T-helper 17 cell (primary cell): ENCODE data around the gene HSPA1L. TPM values are rescaled to one million over a fixed set of nuclear protein-coding genes. Genes with fewer than 3 reads are reported as not detected.

Experiments used
- ATAC-seq: fragments of 150-1000 bp; cut with Tn5 transposase; 2 replicates; pipeline ENCODE4 v1.10.0; 2021; ENCODE audit warnings: mild to moderate bottlenecking, moderate library complexity
- DNase-seq, 3 donors: peaks; one replicate each; pipeline versions ENCODE4 v3.0.0 to v3.0.0-alpha.2; 2020 to 2021
- H3K9me3 ChIP-seq: one replicate; pipeline ENCODE4 v1.7.0; 2013; ENCODE audit warnings: low read length, mild to moderate bottlenecking; ENCODE audit not compliant: control insufficient read depth, poor library complexity, severe bottlenecking
- H3K27ac Mint-ChIP-seq: one replicate; pipeline ENCODE4 v1.8.0; 2022; ENCODE audit warnings: mild to moderate bottlenecking, moderate library complexity, mixed read lengths
- H3K27me3 Mint-ChIP-seq: one replicate; pipeline ENCODE4 v1.8.0; 2022; ENCODE audit warnings: mixed read lengths
- H3K36me3 Mint-ChIP-seq: one replicate; pipeline ENCODE4 v1.8.0; 2022; ENCODE audit warnings: low read depth, mixed read lengths
- H3K4me1 Mint-ChIP-seq: one replicate; pipeline ENCODE4 v1.8.0; 2022; ENCODE audit warnings: mild to moderate bottlenecking, mixed read lengths
- H3K4me3 Mint-ChIP-seq: one replicate; pipeline ENCODE4 v1.8.0; 2022; ENCODE audit warnings: mild to moderate bottlenecking, moderate library complexity, mixed read lengths
- total RNA-seq, 4 donors: library from RNA in 2 of 4; stranded (reverse) in 2 of 4; gene quantifications; one replicate each; pipeline ENCODE4 v1.2.3 and lab custom pipeline; 2022 to 2026

Gene HSPA1L
- total RNA-seq, 2 donors from 2014 or later: 3.4 to 3.5 TPM

- H3K4me1 Mint-ChIP-seq: peaks cover 18% of the 10 kb centered on the region
- H3K27ac Mint-ChIP-seq: peak overlapping the region; percentile 78
- H3K27me3 Mint-ChIP-seq: no peaks in the 10 kb centered on the region
- no peak overlapping the region for H3K4me3 Mint-ChIP-seq
- ATAC-seq (no peak), DNase-seq (no peak)
- no peaks in the 10 kb centered on the region for H3K36me3 Mint-ChIP-seq
- H3K9me3 ChIP-seq: no peaks in the 10 kb centered on the region
These were observed 46.5 kb downstream of the HSPA1L start for GRCh38 chr6:31768363-31769257.

GRCh38 chr6:31767096-31767645 lies 47.9 kb downstream of the HSPA1L start:
- Mint-ChIP-seq H3K4me3 (no peak overlapping the region), H3K27ac (no peak overlapping the region), H3K27me3 (no peaks in the 10 kb centered on the region), H3K4me1 (peaks cover 13% of the 10 kb centered on the region), H3K36me3 (no peaks in the 10 kb centered on the region)
- DNase-seq (no peak), ATAC-seq (no peak)
- no peaks in the 10 kb centered on the region for H3K9me3 ChIP-seq

- H3K27me3 Mint-ChIP-seq: no peaks in the 10 kb centered on the region
- ATAC-seq: no peak
- H3K4me3 Mint-ChIP-seq: no peak overlapping the region
- DNase-seq: no peak
- no peaks in the 10 kb centered on the region for H3K36me3 Mint-ChIP-seq
- no peaks in the 10 kb centered on the region for H3K9me3 ChIP-seq
- no peak overlapping the region for H3K27ac Mint-ChIP-seq
- H3K4me1 Mint-ChIP-seq: peaks cover 11% of the 10 kb centered on the region
These were observed 48.9 kb downstream of the HSPA1L start for GRCh38 chr6:31765910-31766794.

GRCh38 chr6:31765559-31765909 lies 49.5 kb downstream of the HSPA1L start:
- no peaks in the 10 kb centered on the region for H3K36me3 Mint-ChIP-seq

GRCh38 chr6:31764198-31764597 lies 50.9 kb downstream of the HSPA1L start:
- Mint-ChIP-seq H3K27ac (no peak overlapping the region), H3K4me3 (no peak overlapping the region), H3K27me3 (no peaks in the 10 kb centered on the region), H3K4me1 (peaks cover 8% of the 10 kb centered on the region), H3K36me3 (peaks cover 4% of the 10 kb centered on the region)
- no peak for ATAC-seq
- H3K9me3 ChIP-seq: no peaks in the 10 kb centered on the region
- DNase-seq: no peak

More at GRCh38 chr6:31765559-31765909, 49.5 kb downstream of the HSPA1L start:
- no peaks in the 10 kb centered on the region for H3K27me3 Mint-ChIP-seq
- no peaks in the 10 kb centered on the region for H3K9me3 ChIP-seq
- ATAC-seq: no peak
- H3K27ac Mint-ChIP-seq: no peak overlapping the region
- DNase-seq: no peak
- H3K4me1 Mint-ChIP-seq: peaks cover 11% of the 10 kb centered on the region
- no peak overlapping the region for H3K4me3 Mint-ChIP-seq

GRCh38 chr6:31763619-31763940 lies 51.5 kb downstream of the HSPA1L start:
- ATAC-seq (no peak), DNase-seq (no peak)
- Mint-ChIP-seq H3K4me1 (peaks cover 8% of the 10 kb centered on the region), H3K4me3 (no peak overlapping the region), H3K27me3 (no peaks in the 10 kb centered on the region), H3K36me3 (peaks cover 4% of the 10 kb centered on the region), H3K27ac (peak overlapping the region; percentile 54)
- no peaks in the 10 kb centered on the region for H3K9me3 ChIP-seq

GRCh38 chr6:31762878-31763618 lies 52.0 kb downstream of the HSPA1L start:
- H3K9me3 ChIP-seq: no peaks in the 10 kb centered on the region
- H3K27ac Mint-ChIP-seq: peak overlapping the region; percentile 54
- H3K4me1 Mint-ChIP-seq: peaks cover 8% of the 10 kb centered on the region
- ATAC-seq: no peak
- H3K36me3 Mint-ChIP-seq: peaks cover 4% of the 10 kb centered on the region
- no peak for DNase-seq
- no peaks in the 10 kb centered on the region for H3K27me3 Mint-ChIP-seq
- H3K4me3 Mint-ChIP-seq: no peak overlapping the region

- no peaks in the 10 kb centered on the region for H3K9me3 ChIP-seq
- no peak for ATAC-seq
- peaks cover 11% of the 10 kb centered on the region for H3K4me1 Mint-ChIP-seq
- no peaks in the 10 kb centered on the region for H3K27me3 Mint-ChIP-seq
- H3K27ac Mint-ChIP-seq: peak within 1 kb of the TSS; percentile 54
- H3K4me3 Mint-ChIP-seq: no peak within 1 kb of the TSS
- peaks cover 4% of the 10 kb centered on the region for H3K36me3 Mint-ChIP-seq
- no peak for DNase-seq
These were observed 52.7 kb downstream of the HSPA1L start, which contains the start of gene SAPCD1 for GRCh38 chr6:31762356-31762755. Gene SAPCD1, plus strand, starts transcription at chr6:31762656. Its CDS starts 399 bp downstream, at chr6:31763055.

GRCh38 chr6:31761343-31761742 lies 53.7 kb downstream of the HSPA1L start:
- H3K27ac Mint-ChIP-seq: peak overlapping the region; percentile 27
- H3K36me3 Mint-ChIP-seq: peaks cover 4% of the 10 kb centered on the region
- DNase-seq (no peak), ATAC-seq (no peak)
- no peaks in the 10 kb centered on the region for H3K27me3 Mint-ChIP-seq
- H3K9me3 ChIP-seq: no peaks in the 10 kb centered on the region
- H3K4me1 Mint-ChIP-seq: peaks cover 10% of the 10 kb centered on the region
- H3K4me3 Mint-ChIP-seq: no peak overlapping the region

GRCh38 chr6:31760790-31761189 lies 54.3 kb downstream of the HSPA1L start:
- Mint-ChIP-seq H3K4me1 (peaks cover 10% of the 10 kb centered on the region), H3K4me3 (no peak overlapping the region), H3K36me3 (peaks cover 4% of the 10 kb centered on the region), H3K27ac (peak overlapping the region; percentile 27), H3K27me3 (no peaks in the 10 kb centered on the region)
- DNase-seq (no peak), ATAC-seq (no peak)
- H3K9me3 ChIP-seq: no peaks in the 10 kb centered on the region
